ENCODE data around the gene BCAS4. TPM values are rescaled to one million over a fixed set of nuclear protein-coding genes. Genes with fewer than 3 reads are reported as not detected.
"Not testable (repeated sequence)": the region's sequence is repeated elsewhere in the genome, so short reads cannot be mapped to it uniquely, and the experiment has no call there.

Gene BCAS4
- total RNA-seq, 1 donor from 2014 or later, result 7.6 TPM

- intact Hi-C loops (cut with micrococcal nuclease), result not testable (repeated sequence)
These were observed 25.2 kb upstream of the BCAS4 start for GRCh38 chr20:50769551-50770085.

GRCh38 chr20:50771419-50772080 lies 23.3 kb upstream of the BCAS4 start:
- intact Hi-C loops (cut with micrococcal nuclease), result not testable (repeated sequence)

GRCh38 chr20:50772420-50773185 lies 22.3 kb upstream of the BCAS4 start:
- intact Hi-C loops (cut with micrococcal nuclease), result no loop called here

GRCh38 chr20:50774515-50774914 lies 20.3 kb upstream of the BCAS4 start:
- intact Hi-C loops (cut with micrococcal nuclease), result no loop called here

GRCh38 chr20:50776122-50776817 lies 18.6 kb upstream of the BCAS4 start:
- intact Hi-C loops (cut with micrococcal nuclease), result no loop called here

- intact Hi-C loops (cut with micrococcal nuclease), result no loop called here
These were observed 17.5 kb upstream of the BCAS4 start for GRCh38 chr20:50777373-50777772.

- intact Hi-C loops (cut with micrococcal nuclease), result not testable (repeated sequence)
These were observed 15.9 kb upstream of the BCAS4 start for GRCh38 chr20:50778994-50779393.

GRCh38 chr20:50783390-50783789 lies 11.5 kb upstream of the BCAS4 start:
- intact Hi-C loops (cut with micrococcal nuclease), result no loop called here

- intact Hi-C loops (cut with micrococcal nuclease), result no loop called here
These were observed 11.0 kb upstream of the BCAS4 start for GRCh38 chr20:50783903-50784302.

- intact Hi-C loops (cut with micrococcal nuclease), result no loop called here
These were observed 10.4 kb upstream of the BCAS4 start for GRCh38 chr20:50784464-50784863.

- intact Hi-C loops (cut with micrococcal nuclease), result no loop called here
These were observed 8.2 kb upstream of the BCAS4 start for GRCh38 chr20:50786703-50787102.

- intact Hi-C loops (cut with micrococcal nuclease), result no loop called here
These were observed 7.7 kb upstream of the BCAS4 start for GRCh38 chr20:50787181-50787580.

GRCh38 chr20:50788045-50788991 lies 6.5 kb upstream of the BCAS4 start:
- intact Hi-C loops (cut with micrococcal nuclease), result no loop called here

GRCh38 chr20:50789968-50790650 lies 4.8 kb upstream of the BCAS4 start:
- intact Hi-C loops (cut with micrococcal nuclease), result loop anchor here (1.0 to 10.0 kb wide), 5 partner anchors 59 to 615 kb away; partner anchors contain the start of genes CEBPB, PARD6B and PTPN1

GRCh38 chr20:50790651-50791277 lies 4.1 kb upstream of the BCAS4 start:
- intact Hi-C loops (cut with micrococcal nuclease), result loop anchor here (1.0 to 10.0 kb wide), 5 partner anchors 59 to 614 kb away; partner anchors contain the start of genes CEBPB, PARD6B and PTPN1

- intact Hi-C loops (cut with micrococcal nuclease), result loop anchor here (1.0 to 10.0 kb wide), 4 partner anchors 281 to 612 kb away; partner anchors contain the start of genes CEBPB and PTPN1
These were observed 1.9 kb upstream of the BCAS4 start for GRCh38 chr20:50792708-50793574.

- intact Hi-C loops (cut with micrococcal nuclease), result loop anchor here (1.0 to 10.0 kb wide), 9 partner anchors 63 to 749 kb away; partner anchors contain the start of genes CEBPB, DPM1, MOCS3 and NFATC2
These were observed 1.3 kb upstream of the BCAS4 start for GRCh38 chr20:50793575-50794016.

GRCh38 chr20:50794181-50794845 lies 548 bp upstream of the BCAS4 start:
- intact Hi-C loops (cut with micrococcal nuclease), result loop anchor here (1.0 to 10.0 kb wide), 8 partner anchors 64 to 748 kb away; partner anchors contain the start of genes CEBPB, DPM1, MOCS3 and NFATC2

All from T-helper 1 cell treated with Interleukin-12 subunit alpha and Interleukin-12 subunit beta and Interleukin-4 antibody, amounts not matched to agents 30 ng/mL and 1 ng/mL, for 36 hours (primary cell).